Right atrium auricular region (tissue), 2 donors: Measurements from ENCODE around the gene NXPH4. TPM values are rescaled to one million over a fixed set of nuclear protein-coding genes. Genes with fewer than 3 reads are reported as not detected.

Experiments used
- DNase-seq: peaks from one replicate; pipeline ENCODE4 v3.0.0-alpha.2; 2019; ENCODE audit warnings: low spot score
- H3K27ac ChIP-seq, 2 donors: fragments of 200-600 bp; sonication (generic); 1 replicate in 1 of 2; 2 replicates in 1 of 2; pipeline ENCODE4 v1.5.1; 2016 to 2019
- H3K27me3 ChIP-seq, 2 donors: fragments of 200-600 bp; sonication (generic); one replicate each; pipeline versions ENCODE4 v1.5.1 to v1.6.0; 2017 to 2019
- H3K36me3 ChIP-seq: fragments of 200-600 bp; sonication (generic); one replicate; pipeline ENCODE4 v1.5.1; 2016
- H3K4me1 ChIP-seq, 2 donors: fragments of 200-600 bp; sonication (generic); one replicate each; pipeline versions ENCODE4 v1.5.1 to v1.6.0; 2017 to 2019
- H3K4me3 ChIP-seq, 2 donors: fragments of 200-600 bp; sonication (generic); 1 replicate in 1 of 2; 2 replicates in 1 of 2; pipeline ENCODE4 v1.5.1; 2017 to 2019; ENCODE audit warnings: mild to moderate bottlenecking in 1 of 2, moderate library complexity in 1 of 2
- H3K9me3 ChIP-seq, 2 donors: fragments of 200-600 bp; sonication (generic); one replicate each; pipeline ENCODE4 v1.5.1; 2019
- CTCF ChIP-seq, 2 donors: fragments of 200-600 bp; sonication (generic); IDR thresholded peaks; one replicate each; pipeline ENCODE4 v1.5.1; 2019; ENCODE audit warnings: antibody characterized with exemption in 2 of 2
- total RNA-seq, 2 donors: library from RNA; depleted of rRNA; stranded (reverse); fragments of >200 nt; gene quantifications; one replicate each; pipeline ENCODE4 v1.1.0, GENCODE V29; 2016

NXPH4 gene
- total RNA-seq, 2 donors from 2014 or later: 0.28 to 1.1 TPM

- DNase-seq: no peak
- no peak for TF ChIP-seq CTCF (IDR thresholded peaks at IDR 0.05)
- H3K27me3 ChIP-seq: peaks cover 17 to 26% of the 10 kb centered on the region in 2 donors
- H3K27ac ChIP-seq: no peak overlapping the region
- H3K4me3 ChIP-seq: no peak overlapping the region
- peaks cover 0 to 39% of the 10 kb centered on the region in 2 donors for H3K4me1 ChIP-seq
- H3K36me3 ChIP-seq: no peaks in the 10 kb centered on the region
- H3K9me3 ChIP-seq: no peaks in the 10 kb centered on the region
Measured at GRCh38 chr12:57218030-57218853, 1.6 kb downstream of the NXPH4 start.

- H3K27me3 ChIP-seq: peaks cover 26 to 28% of the 10 kb centered on the region in 2 donors
- H3K9me3 ChIP-seq: no peaks in the 10 kb centered on the region
- no peak overlapping the region for H3K4me3 ChIP-seq
- H3K27ac ChIP-seq: no peak overlapping the region
- H3K36me3 ChIP-seq: no peaks in the 10 kb centered on the region
- TF ChIP-seq CTCF (IDR thresholded peaks at IDR 0.05): no peak
- DNase-seq: no peak
- H3K4me1 ChIP-seq: peaks cover 0 to 28% of the 10 kb centered on the region in 2 donors
Measured at GRCh38 chr12:57219205-57219992, 2.8 kb downstream of the NXPH4 start.

- H3K27ac ChIP-seq: no peak overlapping the region
- peaks cover 0 to 30% of the 10 kb centered on the region in 2 donors for H3K4me1 ChIP-seq
- DNase-seq: no peak
- no peak overlapping the region for H3K4me3 ChIP-seq
- no peaks in the 10 kb centered on the region for H3K9me3 ChIP-seq
- peaks cover 31 to 33% of the 10 kb centered on the region in 2 donors for H3K27me3 ChIP-seq
- no peak for TF ChIP-seq CTCF (IDR thresholded peaks at IDR 0.05)
- no peaks in the 10 kb centered on the region for H3K36me3 ChIP-seq
Measured at GRCh38 chr12:57219993-57220754, 3.6 kb downstream of the NXPH4 start.

- no peaks in the 10 kb centered on the region for H3K9me3 ChIP-seq
- H3K36me3 ChIP-seq: no peaks in the 10 kb centered on the region
- peaks cover 0 to 30% of the 10 kb centered on the region in 2 donors for H3K4me1 ChIP-seq
- H3K4me3 ChIP-seq: no peak overlapping the region
- H3K27me3 ChIP-seq: peaks cover 36% of the 10 kb centered on the region in 2 donors
- no peak for TF ChIP-seq CTCF (IDR thresholded peaks at IDR 0.05)
- DNase-seq: no peak
- no peak overlapping the region for H3K27ac ChIP-seq
Measured at GRCh38 chr12:57220770-57221168, 4.2 kb downstream of the NXPH4 start.

- no peak for DNase-seq
- H3K4me3 ChIP-seq: no peak overlapping the region
- H3K36me3 ChIP-seq: no peaks in the 10 kb centered on the region
- no peak for TF ChIP-seq CTCF (IDR thresholded peaks at IDR 0.05)
- H3K9me3 ChIP-seq: no peaks in the 10 kb centered on the region
- H3K27me3 ChIP-seq: peaks cover 31 to 37% of the 10 kb centered on the region in 2 donors
- H3K4me1 ChIP-seq: peaks cover 0 to 24% of the 10 kb centered on the region in 2 donors
- no peak overlapping the region for H3K27ac ChIP-seq
Measured at GRCh38 chr12:57221169-57221917, 4.7 kb downstream of the NXPH4 start.
